Measurements from ENCODE around the gene MYO7A.

The MYO7A gene

DNA sequence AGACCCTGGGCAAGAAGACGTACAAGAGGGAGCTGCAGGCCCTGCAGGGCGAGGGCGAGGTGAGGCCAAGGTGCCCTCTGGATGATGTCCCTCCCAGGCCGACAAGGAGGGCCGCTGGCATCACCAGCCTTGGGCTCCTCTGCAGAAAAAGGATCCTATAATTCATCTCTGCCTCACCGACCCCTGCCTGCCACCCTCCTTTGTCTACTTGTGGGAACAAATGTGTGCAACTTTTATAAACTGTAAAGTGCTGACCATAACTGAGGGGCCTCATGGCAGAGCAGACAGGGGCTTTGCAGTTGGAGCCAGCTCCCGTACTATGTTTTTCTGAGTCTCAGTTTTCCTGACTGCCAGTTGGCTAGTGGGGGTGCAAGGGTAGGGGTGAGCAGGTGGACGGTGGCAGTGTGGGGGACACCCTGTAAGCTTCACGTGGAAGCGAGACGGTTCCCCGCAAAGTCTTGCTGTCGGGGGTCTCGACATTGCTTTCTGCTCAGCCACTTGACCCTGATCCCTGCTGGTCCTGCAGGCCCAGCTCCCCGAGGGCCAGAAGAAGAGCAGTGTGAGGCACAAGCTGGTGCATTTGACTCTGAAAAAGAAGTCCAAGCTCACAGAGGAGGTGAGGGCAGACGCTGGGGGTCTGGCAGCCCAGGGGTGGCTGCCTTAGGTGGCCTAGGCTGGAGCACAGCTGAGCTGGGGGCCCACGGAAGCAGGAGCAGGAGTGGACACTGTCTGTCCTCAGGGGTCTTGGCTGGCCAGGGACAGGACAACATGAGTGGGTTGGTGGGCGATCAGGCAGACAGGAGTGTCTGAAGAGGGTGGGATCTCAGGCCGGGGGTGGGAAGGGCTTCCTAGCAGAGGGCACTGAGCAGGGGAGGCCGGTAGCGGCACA lies 54.7 kb downstream of the MYO7A start:
- whole genome bisulfite sequencing, result 93% methylated on average over 21 of the region's 21 CpGs
- no peaks in the 10 kb centered on the region for H3K27me3 ChIP-seq (ENCODE audit: insufficient read depth, low read length)
- H3K27ac ChIP-seq (ENCODE audit: low read depth, low read length), result no peak overlapping the region
- no peaks in the 10 kb centered on the region for H3K36me3 ChIP-seq (ENCODE audit: insufficient read depth, low read length)
- H3K9ac ChIP-seq (ENCODE audit: low read depth, low read length), result no peak overlapping the region
- no peak overlapping the region for H3K4me3 ChIP-seq (ENCODE audit: low read length)
- no peaks in the 10 kb centered on the region for H3K9me3 ChIP-seq (ENCODE audit: insufficient read depth, low read depth, low read length)
- H3K4me1 ChIP-seq (ENCODE audit: insufficient read depth, low read length), result no peaks in the 10 kb centered on the region

DNA sequence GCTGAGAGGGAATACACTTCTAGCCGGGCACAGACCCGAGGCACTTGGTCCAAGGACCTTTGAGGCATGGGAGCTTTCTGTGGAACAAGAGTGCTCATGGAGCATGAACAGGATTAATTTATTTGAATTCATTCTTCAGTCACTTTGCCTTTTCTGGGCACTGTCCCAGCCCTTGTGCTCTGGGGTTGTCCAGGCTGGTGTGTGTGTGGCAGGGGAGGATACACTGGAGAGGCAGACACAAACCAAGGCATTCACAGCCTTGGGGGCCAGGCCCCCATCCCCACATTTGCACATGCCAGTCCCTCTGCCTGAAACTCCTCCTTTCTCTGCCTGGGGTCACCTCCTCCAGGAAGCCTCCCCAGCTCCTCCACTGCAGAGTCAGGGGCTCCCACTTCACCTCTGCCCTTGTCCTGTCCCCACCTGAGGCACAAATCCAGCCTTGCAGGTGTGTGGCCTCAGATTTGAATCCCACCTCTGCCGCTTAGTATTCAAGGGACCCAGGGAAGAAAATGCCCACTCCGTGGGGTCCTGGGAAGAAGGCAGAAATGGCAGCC lies 55.5 kb downstream of the MYO7A start:
- 89% methylated on average over 4 of the region's 4 CpGs for WGBS
- no peak overlapping the region for H3K4me3 ChIP-seq (ENCODE audit: low read length)
- no peak overlapping the region for H3K27ac ChIP-seq (ENCODE audit: low read depth, low read length)
- no peaks in the 10 kb centered on the region for H3K4me1 ChIP-seq (ENCODE audit: insufficient read depth, low read length)
- no peaks in the 10 kb centered on the region for H3K36me3 ChIP-seq (ENCODE audit: insufficient read depth, low read length)
- no peak overlapping the region for H3K9ac ChIP-seq (ENCODE audit: low read depth, low read length)
- H3K27me3 ChIP-seq (ENCODE audit: insufficient read depth, low read length), result no peaks in the 10 kb centered on the region
- H3K9me3 ChIP-seq (ENCODE audit: insufficient read depth, low read depth, low read length), result no peaks in the 10 kb centered on the region

DNA sequence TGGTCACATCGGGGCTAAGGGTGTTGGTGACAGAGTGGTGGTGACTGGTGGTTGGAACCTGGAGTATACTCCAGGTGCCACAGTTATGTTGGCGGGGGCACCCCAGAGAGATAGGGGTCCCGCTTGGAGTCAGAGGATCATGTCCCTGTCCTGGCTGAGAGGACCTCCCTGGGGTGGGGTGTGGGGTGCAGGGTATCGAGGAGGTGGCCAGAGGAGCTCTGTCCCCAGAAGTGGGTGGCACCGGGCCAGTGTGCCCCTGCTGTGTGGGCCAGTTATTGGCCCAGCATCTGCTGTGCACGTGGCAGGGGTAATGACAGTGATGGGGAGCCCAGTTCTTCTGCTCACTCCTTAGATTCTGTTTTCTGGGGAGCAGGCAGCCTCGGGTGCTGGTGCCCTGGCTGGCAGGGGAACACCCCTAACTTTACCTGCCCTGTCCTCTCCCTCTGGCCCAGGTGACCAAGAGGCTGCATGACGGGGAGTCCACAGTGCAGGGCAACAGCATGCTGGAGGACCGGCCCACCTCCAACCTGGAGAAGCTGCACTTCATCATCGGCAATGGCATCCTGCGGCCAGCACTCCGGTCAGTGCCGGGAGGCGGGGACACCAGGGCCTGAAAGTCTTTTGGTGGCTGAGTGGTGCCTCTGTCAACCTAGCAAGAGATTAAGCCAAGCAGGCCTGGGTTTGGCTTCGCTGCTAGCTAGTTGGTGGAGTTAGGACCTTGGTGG lies 56.3 kb downstream of the MYO7A start:
- no peaks in the 10 kb centered on the region for H3K9me3 ChIP-seq (ENCODE audit: insufficient read depth, low read depth, low read length)
- no peak overlapping the region for H3K27ac ChIP-seq (ENCODE audit: low read depth, low read length)
- 92% methylated on average over 15 of the region's 15 CpGs for WGBS
- H3K36me3 ChIP-seq (ENCODE audit: insufficient read depth, low read length), result no peaks in the 10 kb centered on the region
- H3K4me3 ChIP-seq (ENCODE audit: low read length), result no peak overlapping the region
- H3K27me3 ChIP-seq (ENCODE audit: insufficient read depth, low read length), result no peaks in the 10 kb centered on the region
- H3K9ac ChIP-seq (ENCODE audit: low read depth, low read length), result no peak overlapping the region
- H3K4me1 ChIP-seq (ENCODE audit: insufficient read depth, low read length), result no peaks in the 10 kb centered on the region

DNA sequence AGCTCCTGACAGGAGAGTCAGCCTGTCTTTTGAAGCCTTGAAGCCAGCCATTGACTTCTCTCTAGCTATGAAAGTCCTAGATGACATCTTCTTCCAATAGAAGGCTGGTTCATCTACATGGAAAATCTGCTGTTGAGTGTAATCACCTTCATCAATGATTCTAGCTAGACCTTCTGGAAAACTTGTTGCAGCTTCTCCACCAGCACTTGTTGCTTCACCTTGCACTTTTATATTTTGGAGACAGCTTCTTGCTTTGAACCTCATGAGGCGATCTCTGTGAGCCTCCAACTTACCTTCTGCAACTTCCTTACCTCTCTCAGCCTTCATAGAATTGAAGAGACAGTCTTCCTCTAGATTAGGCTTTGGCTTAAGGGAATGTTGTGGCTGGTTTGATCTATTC lies 58.3 kb downstream of the MYO7A start:
- H3K27ac ChIP-seq (ENCODE audit: low read depth, low read length), result no peak overlapping the region
- H3K9me3 ChIP-seq (ENCODE audit: insufficient read depth, low read depth, low read length), result no peaks in the 10 kb centered on the region
- no peak overlapping the region for H3K9ac ChIP-seq (ENCODE audit: low read depth, low read length)
- no peaks in the 10 kb centered on the region for H3K27me3 ChIP-seq (ENCODE audit: insufficient read depth, low read length)
- H3K4me1 ChIP-seq (ENCODE audit: insufficient read depth, low read length), result no peaks in the 10 kb centered on the region
- 86% methylated on average over 1 of the region's 1 CpG for WGBS
- no peaks in the 10 kb centered on the region for H3K36me3 ChIP-seq (ENCODE audit: insufficient read depth, low read length)
- H3K4me3 ChIP-seq (ENCODE audit: low read length), result no peak overlapping the region

DNA sequence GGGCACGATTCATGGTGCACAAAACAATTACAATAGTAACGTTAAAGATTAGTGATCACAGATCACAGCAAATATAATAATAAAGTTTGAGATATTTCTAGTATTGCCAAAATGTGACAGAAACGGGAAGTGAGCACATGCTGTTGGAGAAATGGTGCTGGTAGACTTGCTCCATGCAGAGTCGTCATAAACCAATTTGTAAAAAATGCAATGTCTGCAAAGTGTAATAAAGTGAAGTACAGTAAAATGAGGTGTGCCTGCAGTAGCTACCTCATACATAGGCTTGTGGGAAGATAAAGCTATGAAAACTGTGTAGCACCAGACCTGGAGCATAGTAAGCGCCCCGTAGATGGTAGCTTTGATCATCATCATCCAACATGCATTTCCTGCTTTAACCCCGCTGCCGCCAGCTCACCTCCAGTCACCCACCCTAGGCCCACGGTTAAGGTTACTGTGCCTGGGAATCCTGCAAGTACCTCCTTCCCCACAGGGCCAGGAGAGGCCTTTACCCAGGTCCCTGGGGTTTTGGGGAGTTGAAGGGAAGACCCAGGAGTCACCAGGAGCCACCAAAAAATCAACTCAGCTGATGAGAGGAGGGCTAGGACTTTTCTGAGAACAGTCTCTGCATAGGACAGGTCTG lies 59.2 kb downstream of the MYO7A start:
- Histone ChIP-seq H3K9ac (ENCODE audit: low read depth, low read length) (no peak overlapping the region), H3K4me3 (ENCODE audit: low read length) (no peak overlapping the region), H3K4me1 (ENCODE audit: insufficient read depth, low read length) (no peaks in the 10 kb centered on the region), H3K27me3 (ENCODE audit: insufficient read depth, low read length) (no peaks in the 10 kb centered on the region), H3K9me3 (ENCODE audit: insufficient read depth, low read depth, low read length) (no peaks in the 10 kb centered on the region), H3K36me3 (ENCODE audit: insufficient read depth, low read length) (no peaks in the 10 kb centered on the region), H3K27ac (ENCODE audit: low read depth, low read length) (no peak overlapping the region)
- WGBS, result 90% methylated on average over 7 of the region's 9 CpGs

DNA sequence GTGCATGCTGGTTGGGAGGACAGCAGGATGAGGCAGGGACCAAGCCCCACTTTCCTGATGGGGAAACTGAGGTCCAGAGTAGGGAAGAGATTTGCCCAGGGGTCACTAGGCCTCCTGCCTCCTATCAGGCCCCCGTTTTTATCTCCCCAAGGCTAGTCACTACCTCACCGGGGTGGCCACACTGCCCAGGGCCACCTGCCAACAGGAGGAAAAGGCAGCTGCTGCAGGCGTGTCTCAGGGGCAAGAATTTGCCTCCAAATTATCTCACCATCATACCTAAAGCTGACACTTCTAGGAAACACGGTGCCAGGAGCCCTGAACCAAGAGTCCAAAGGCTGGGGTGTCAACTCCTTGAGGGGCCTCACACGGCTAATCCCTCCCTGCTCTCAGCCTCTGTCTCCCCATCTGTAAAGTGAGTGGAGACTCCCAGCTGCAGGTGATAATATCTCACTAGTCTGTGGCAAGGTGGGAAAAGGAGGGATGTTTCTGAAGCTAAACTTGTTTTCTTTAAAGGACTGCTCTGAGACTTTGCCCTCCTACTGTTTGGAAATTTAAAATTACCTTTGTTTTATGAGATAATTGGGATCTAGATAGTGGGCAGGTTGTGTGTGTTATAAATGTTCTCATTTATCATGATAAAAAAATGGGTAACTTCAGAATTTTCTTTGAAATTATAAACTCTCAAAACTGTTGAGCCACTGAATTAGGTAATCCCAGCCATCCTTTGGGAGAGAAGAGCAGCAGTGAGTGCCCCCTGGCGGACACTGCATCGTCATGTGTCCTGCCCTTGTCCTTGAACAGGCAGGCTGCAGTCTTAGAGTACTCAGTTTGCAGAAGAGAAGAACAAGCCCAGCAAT lies 60.0 kb downstream of the MYO7A start:
- no peak overlapping the region for H3K4me3 ChIP-seq (ENCODE audit: low read length)
- H3K36me3 ChIP-seq (ENCODE audit: insufficient read depth, low read length), result no peaks in the 10 kb centered on the region
- H3K9ac ChIP-seq (ENCODE audit: low read depth, low read length), result no peak overlapping the region
- 64% methylated on average over 7 of the region's 7 CpGs for WGBS
- H3K9me3 ChIP-seq (ENCODE audit: insufficient read depth, low read depth, low read length), result no peaks in the 10 kb centered on the region
- H3K27ac ChIP-seq (ENCODE audit: low read depth, low read length), result no peak overlapping the region
- no peaks in the 10 kb centered on the region for H3K4me1 ChIP-seq (ENCODE audit: insufficient read depth, low read length)
- no peaks in the 10 kb centered on the region for H3K27me3 ChIP-seq (ENCODE audit: insufficient read depth, low read length)

DNA sequence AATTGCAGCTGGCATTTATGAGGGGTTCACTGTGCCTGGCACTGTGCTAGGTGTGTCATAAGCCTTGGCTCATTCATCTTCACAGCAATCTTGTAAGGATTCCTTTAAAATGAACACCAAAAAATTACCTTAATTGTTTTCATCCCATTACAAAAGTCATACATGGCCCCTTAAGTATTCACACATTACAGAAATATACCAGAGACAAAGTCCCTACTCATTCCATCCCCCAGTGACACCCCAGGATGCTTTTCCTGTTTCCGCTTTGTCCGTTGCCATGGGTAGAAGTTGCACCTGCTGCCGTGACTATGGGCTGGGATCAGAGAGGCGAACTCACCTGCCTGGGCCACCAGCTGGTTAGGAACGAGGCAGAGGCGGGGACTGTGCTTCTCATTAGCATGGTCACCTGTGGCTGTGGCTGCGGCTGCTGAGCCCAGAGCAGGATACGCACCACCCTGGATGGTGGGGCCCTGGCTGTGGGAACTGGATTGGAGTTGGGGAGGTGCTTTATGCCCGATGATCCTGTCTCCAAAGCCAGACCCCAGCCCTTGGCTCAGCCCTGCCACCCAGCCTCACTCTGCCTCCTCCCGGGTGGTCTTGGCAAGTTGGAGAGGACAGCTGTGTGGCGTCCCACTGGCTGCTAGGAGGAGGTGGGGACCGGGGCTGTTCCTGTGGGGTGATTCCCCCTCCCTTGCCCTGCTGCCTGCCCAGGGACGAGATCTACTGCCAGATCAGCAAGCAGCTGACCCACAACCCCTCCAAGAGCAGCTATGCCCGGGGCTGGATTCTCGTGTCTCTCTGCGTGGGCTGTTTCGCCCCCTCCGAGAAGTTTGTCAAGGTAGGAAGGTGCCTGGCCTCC lies 60.8 kb downstream of the MYO7A start:
- WGBS, result 86% methylated on average over 18 of the region's 18 CpGs
- Histone ChIP-seq H3K27ac (ENCODE audit: low read depth, low read length) (no peak overlapping the region), H3K36me3 (ENCODE audit: insufficient read depth, low read length) (no peaks in the 10 kb centered on the region), H3K4me3 (ENCODE audit: low read length) (no peak overlapping the region), H3K27me3 (ENCODE audit: insufficient read depth, low read length) (no peaks in the 10 kb centered on the region), H3K4me1 (ENCODE audit: insufficient read depth, low read length) (no peaks in the 10 kb centered on the region), H3K9me3 (ENCODE audit: insufficient read depth, low read depth, low read length) (no peaks in the 10 kb centered on the region), H3K9ac (ENCODE audit: low read depth, low read length) (no peak overlapping the region; the same call in 1 of the 2 replicates)

DNA sequence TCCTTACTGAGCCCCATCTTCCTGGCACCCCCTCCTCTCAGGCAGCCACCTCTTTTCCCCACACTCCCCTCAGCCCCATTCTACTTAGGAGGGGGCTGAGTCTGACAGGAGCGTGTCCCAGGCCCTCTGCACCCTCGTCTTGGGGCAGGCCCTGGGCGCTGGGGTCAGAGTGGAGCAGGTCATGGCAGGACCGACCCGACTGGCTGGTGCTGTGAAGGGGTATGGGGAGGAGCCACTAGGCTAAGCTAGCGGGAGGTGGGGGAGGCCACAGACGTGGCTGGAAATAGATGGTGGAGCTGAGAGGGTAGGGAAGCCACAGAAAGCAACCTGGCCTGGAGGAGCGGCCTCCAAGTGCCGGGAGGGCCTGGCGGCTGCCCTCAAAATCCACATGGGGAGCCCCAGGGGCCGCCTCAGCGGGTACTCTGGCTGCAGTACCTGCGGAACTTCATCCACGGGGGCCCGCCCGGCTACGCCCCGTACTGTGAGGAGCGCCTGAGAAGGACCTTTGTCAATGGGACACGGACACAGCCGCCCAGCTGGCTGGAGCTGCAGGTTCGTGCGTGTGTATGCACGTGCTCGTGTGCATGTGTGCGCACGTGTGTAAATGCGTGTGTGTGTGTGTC lies 61.7 kb downstream of the MYO7A start:
- no peaks in the 10 kb centered on the region for H3K36me3 ChIP-seq (ENCODE audit: insufficient read depth, low read length)
- no peak overlapping the region for H3K9ac ChIP-seq (ENCODE audit: low read depth, low read length)
- H3K9me3 ChIP-seq (ENCODE audit: insufficient read depth, low read depth, low read length), result no peaks in the 10 kb centered on the region
- no peak overlapping the region for H3K27ac ChIP-seq (ENCODE audit: low read depth, low read length)
- no peaks in the 10 kb centered on the region for H3K4me1 ChIP-seq (ENCODE audit: insufficient read depth, low read length)
- no peak overlapping the region for H3K4me3 ChIP-seq (ENCODE audit: low read length)
- WGBS, result 94% methylated on average over 28 of the region's 28 CpGs
- no peaks in the 10 kb centered on the region for H3K27me3 ChIP-seq (ENCODE audit: insufficient read depth, low read length)

DNA sequence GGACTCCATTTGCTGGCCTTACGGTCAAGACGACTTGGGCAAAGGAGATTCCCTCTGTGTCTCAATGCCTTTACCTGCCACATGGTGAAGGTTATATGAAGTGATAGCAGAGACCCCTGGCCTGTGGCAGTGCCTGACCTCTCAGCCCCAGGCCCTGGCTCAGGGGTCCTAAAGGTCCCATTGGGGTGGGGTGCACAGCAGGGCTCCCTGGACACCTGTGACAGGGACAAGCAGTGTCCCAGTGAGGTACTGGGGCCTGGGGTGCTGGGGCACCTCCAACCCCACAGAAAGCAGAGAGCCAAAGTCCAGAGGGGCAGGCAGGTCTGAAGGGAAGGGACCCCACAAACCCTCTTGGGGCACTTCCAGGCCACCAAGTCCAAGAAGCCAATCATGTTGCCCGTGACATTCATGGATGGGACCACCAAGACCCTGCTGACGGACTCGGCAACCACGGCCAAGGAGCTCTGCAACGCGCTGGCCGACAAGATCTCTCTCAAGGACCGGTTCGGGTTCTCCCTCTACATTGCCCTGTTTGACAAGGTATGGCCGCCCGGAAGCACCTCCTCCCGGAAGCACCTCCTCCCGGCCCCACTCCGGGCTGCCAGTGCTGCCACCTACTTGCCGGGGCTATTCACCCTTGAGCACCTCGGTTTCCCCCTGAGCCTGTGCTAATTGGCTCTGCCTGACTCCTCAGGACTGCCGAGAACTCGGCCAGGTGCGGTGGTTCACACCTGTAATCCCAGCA lies 62.5 kb downstream of the MYO7A start:
- WGBS, result 94% methylated on average over 21 of the region's 21 CpGs
- no peaks in the 10 kb centered on the region for H3K9me3 ChIP-seq (ENCODE audit: insufficient read depth, low read depth, low read length)
- no peaks in the 10 kb centered on the region for H3K27me3 ChIP-seq (ENCODE audit: insufficient read depth, low read length)
- H3K4me3 ChIP-seq (ENCODE audit: low read length), result no peak overlapping the region
- no peaks in the 10 kb centered on the region for H3K4me1 ChIP-seq (ENCODE audit: insufficient read depth, low read length)
- no peak overlapping the region for H3K27ac ChIP-seq (ENCODE audit: low read depth, low read length)
- H3K9ac ChIP-seq (ENCODE audit: low read depth, low read length), result no peak overlapping the region
- H3K36me3 ChIP-seq (ENCODE audit: insufficient read depth, low read length), result no peaks in the 10 kb centered on the region

Data from HUES64 (cell line).